HCT116 (cell line): ENCODE measurements around the gene RBP5.

ENCODE experiments used
- EZH2 ChIP-seq: fragments of 200-600 bp; sonication (generic); IDR thresholded peaks from 2 replicates; pipeline ENCODE4 v1.6.1; 2017; ENCODE audit warnings: antibody characterized with exemption, mixed run types
- POLR2A ChIP-seq: IDR thresholded peaks from 2 replicates; pipeline ENCODE4 v1.7.0; 2011; ENCODE audit warnings: borderline replicate concordance; ENCODE audit not compliant: insufficient read depth, insufficient read length; ENCODE audit errors: extremely low read depth
- SP1 ChIP-seq: IDR thresholded peaks from 2 replicates; pipeline ENCODE4 v1.6.1; 2012; ENCODE audit warnings: low read depth
- TCF7L2 ChIP-seq: IDR thresholded peaks from 2 replicates; pipeline ENCODE4 v1.7.0; 2011; ENCODE audit warnings: borderline replicate concordance, inconsistent platforms; ENCODE audit not compliant: insufficient read depth, insufficient read length; ENCODE audit errors: extremely low read depth
- YY1 ChIP-seq: IDR thresholded peaks from 2 replicates; pipeline ENCODE4 v1.6.1; 2011; ENCODE audit warnings: low read length, low read depth, moderate library complexity, mild to moderate bottlenecking; ENCODE audit not compliant: insufficient replicate concordance; ENCODE audit errors: extremely low read depth
- ZNF274 ChIP-seq: fragments of 200-500 bp; sonication (Bioruptor generic); IDR thresholded peaks from 2 replicates; pipeline ENCODE4 v1.6.1; 2014; ENCODE audit warnings: mild to moderate bottlenecking, low read depth, low read length, inconsistent platforms
- TF ChIP-seq, protein P1 (sequence below), 3 experiments: fragments of 200-600 bp in 1 of 3; sonication (generic) in 1 of 3; IDR thresholded peaks in 2 of 3; conservative IDR thresholded peaks in 1 of 3; 2 replicates each; pipeline ENCODE4 v1.5.1; 2012 to 2017; ENCODE audit warnings: low read depth in 2 of 3, low read length in 2 of 3, antibody characterized with exemption in 1 of 3, borderline replicate concordance in 1 of 3, control low read depth in 1 of 3, mild to moderate bottlenecking in 1 of 3, mixed read lengths in 1 of 3, mixed run types in 1 of 3, moderate library complexity in 1 of 3; ENCODE audit not compliant: insufficient read depth in 1 of 3
- TF ChIP-seq, protein P2 (sequence below): IDR thresholded peaks from 2 replicates; pipeline ENCODE4 v1.6.1; 2012

DNA sequence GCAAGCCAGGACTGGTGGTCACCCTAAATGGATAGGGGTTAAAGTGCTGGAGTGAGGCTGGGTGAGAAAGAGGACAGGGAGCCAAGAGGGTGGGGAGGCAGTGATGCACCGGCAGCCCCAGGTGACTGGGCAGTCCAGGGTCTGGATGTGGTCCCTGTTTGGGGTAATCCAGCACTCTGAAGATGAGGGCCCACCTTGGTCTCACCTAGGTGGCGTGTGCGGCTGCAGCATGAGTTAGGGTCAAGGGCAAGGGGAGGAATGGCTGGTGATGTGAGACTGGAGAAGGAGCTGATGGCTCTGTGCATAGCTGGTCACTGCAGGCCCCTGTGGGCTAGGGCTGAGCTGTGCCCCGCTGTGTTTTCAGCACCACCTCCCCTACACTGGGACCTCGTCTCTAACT is 18.0 kb downstream of the RBP5 start:
- TF ChIP-seq EZH2 (no peak), ZNF274 (no peak), TCF7L2 (no peak), POLR2A (no peak), YY1 (no peak), SP1 (no peak)
- TF ChIP-seq, protein P1, sequence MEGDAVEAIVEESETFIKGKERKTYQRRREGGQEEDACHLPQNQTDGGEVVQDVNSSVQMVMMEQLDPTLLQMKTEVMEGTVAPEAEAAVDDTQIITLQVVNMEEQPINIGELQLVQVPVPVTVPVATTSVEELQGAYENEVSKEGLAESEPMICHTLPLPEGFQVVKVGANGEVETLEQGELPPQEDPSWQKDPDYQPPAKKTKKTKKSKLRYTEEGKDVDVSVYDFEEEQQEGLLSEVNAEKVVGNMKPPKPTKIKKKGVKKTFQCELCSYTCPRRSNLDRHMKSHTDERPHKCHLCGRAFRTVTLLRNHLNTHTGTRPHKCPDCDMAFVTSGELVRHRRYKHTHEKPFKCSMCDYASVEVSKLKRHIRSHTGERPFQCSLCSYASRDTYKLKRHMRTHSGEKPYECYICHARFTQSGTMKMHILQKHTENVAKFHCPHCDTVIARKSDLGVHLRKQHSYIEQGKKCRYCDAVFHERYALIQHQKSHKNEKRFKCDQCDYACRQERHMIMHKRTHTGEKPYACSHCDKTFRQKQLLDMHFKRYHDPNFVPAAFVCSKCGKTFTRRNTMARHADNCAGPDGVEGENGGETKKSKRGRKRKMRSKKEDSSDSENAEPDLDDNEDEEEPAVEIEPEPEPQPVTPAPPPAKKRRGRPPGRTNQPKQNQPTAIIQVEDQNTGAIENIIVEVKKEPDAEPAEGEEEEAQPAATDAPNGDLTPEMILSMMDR (IDR thresholded peaks at IDR 0.05 in 2 of 3, conservative IDR thresholded peaks at IDR 0.05 in 1 of 3; ENCODE audit: borderline replicate concordance in 1 of 3, insufficient read depth in 1 of 3, low read depth in 2 of 3, low read length in 2 of 3): no peak
- TF ChIP-seq, protein P2, sequence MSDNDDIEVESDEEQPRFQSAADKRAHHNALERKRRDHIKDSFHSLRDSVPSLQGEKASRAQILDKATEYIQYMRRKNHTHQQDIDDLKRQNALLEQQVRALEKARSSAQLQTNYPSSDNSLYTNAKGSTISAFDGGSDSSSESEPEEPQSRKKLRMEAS: no peak
